ENCODE data around the gene MEGF10.

- TF ChIP-seq CTCF (IDR thresholded peaks at IDR 0.05; ENCODE audit: low read depth, low read length) (no peak), EZH2phosphoT487 (IDR thresholded peaks at IDR 0.05; ENCODE audit: low read depth) (no peak)
Measured at GRCh38 chr5:127303404-127303803, 12.8 kb downstream of the MEGF10 start.
